Measurements from ENCODE around the gene ST3GAL6.

DNA sequence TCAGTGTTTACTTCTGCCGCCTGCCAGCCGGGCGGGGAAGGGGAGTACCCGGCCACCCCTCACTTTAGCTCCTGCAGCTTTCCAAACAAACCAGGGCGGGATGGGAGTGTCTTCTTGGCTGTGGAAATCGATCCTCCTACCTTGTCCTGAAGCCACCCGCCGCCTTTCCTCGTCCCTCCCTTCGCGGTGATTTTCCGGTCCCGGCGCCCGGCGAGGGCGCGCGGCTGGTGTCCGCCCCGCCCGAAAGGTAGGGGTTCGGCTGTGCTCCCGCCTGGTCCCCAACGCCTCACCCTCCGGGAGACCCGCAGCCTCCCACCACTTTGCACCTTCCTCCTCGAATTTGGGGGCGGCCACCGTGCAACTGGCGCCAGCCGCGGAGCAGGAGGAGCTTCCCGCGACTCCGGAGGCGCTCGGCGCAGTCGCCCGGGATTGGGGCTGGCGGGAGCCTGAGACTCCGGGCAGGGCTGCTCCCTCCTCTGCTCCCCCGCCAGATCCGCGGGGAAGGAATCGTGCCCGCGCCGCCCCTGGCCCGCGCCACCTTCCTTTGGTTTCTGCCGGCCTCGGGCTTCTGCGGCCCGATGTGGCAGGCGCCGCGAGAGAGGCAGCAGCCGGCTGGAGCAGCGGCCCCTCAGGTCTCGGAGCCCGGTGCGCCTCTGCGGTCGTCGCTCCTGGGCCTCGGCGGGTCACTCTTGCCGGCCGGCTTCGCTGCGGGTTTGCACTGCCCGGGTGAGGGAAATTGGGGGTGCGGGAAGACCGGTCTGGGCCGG is 30.7 kb upstream of the ST3GAL6 start:
- TF ChIP-seq, protein P1, sequence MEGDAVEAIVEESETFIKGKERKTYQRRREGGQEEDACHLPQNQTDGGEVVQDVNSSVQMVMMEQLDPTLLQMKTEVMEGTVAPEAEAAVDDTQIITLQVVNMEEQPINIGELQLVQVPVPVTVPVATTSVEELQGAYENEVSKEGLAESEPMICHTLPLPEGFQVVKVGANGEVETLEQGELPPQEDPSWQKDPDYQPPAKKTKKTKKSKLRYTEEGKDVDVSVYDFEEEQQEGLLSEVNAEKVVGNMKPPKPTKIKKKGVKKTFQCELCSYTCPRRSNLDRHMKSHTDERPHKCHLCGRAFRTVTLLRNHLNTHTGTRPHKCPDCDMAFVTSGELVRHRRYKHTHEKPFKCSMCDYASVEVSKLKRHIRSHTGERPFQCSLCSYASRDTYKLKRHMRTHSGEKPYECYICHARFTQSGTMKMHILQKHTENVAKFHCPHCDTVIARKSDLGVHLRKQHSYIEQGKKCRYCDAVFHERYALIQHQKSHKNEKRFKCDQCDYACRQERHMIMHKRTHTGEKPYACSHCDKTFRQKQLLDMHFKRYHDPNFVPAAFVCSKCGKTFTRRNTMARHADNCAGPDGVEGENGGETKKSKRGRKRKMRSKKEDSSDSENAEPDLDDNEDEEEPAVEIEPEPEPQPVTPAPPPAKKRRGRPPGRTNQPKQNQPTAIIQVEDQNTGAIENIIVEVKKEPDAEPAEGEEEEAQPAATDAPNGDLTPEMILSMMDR (IDR thresholded peaks at IDR 0.05; ENCODE audit: low read depth, low read length, poor library complexity, severe bottlenecking), result no peak
- no peak for TF ChIP-seq EZH2phosphoT487 (IDR thresholded peaks at IDR 0.05; ENCODE audit: borderline replicate concordance, low read length)

Measured in DOHH2 (cell line).